SK-N-SH treated with all-trans-retinoic acid at 6 μM for 48 hours (cell line): ENCODE results near the gene SLC66A3.

ENCODE experiments used
- ATAC-seq: fragments of 200-7000 bp; cut with Tn5 transposase; 3 replicates; pipeline ENCODE4 v1.9.1; 2020; ENCODE audit warnings: mild to moderate bottlenecking, moderate library complexity
- BACH2 ChIP-seq: fragments of 250-450 bp; sonication (Bioruptor Pico); IDR thresholded peaks from 2 replicates; pipeline ENCODE4 v1.9.0; 2021; ENCODE audit warnings: mild to moderate bottlenecking, borderline replicate concordance
- CREB5 ChIP-seq: fragments of 250-450 bp; sonication (Bioruptor Pico); IDR thresholded peaks from 2 replicates; pipeline ENCODE4 v1.5.1; 2020; ENCODE audit warnings: low read depth, mild to moderate bottlenecking, moderate library complexity
- CSDC2 ChIP-seq: fragments of 250-450 bp; sonication (Bioruptor Pico); IDR thresholded peaks from 2 replicates; pipeline ENCODE4 v1.5.0; 2020; ENCODE audit warnings: mild to moderate bottlenecking, moderate library complexity
- ESRRG ChIP-seq: fragments of 250-450 bp; sonication (Bioruptor Pico); IDR thresholded peaks from 2 replicates; pipeline ENCODE4 v1.6.1; 2021; ENCODE audit warnings: mild to moderate bottlenecking
- ISL1 ChIP-seq: fragments of 250-450 bp; sonication (Bioruptor Pico); IDR thresholded peaks from 2 replicates; pipeline ENCODE4 v2.1.2; 2022; ENCODE audit warnings: mild to moderate bottlenecking, moderate library complexity
- OSR1 ChIP-seq: fragments of 250-450 bp; sonication (Bioruptor Pico); IDR thresholded peaks from 2 replicates; pipeline ENCODE4 v1.8.0; 2022; ENCODE audit warnings: moderate library complexity, mild to moderate bottlenecking, inconsistent platforms
- RARB ChIP-seq: fragments of 250-450 bp; sonication (Bioruptor Pico); IDR thresholded peaks from 2 replicates; pipeline ENCODE4 v1.8.0; 2021; ENCODE audit warnings: mild to moderate bottlenecking, moderate library complexity
- TCF4 ChIP-seq: fragments of 250-450 bp; sonication (Bioruptor Pico); IDR thresholded peaks from 2 replicates; pipeline ENCODE4 v1.8.0; 2021; ENCODE audit warnings: mild to moderate bottlenecking, moderate library complexity, borderline replicate concordance
- ZC3H10 ChIP-seq: fragments of 250-450 bp; sonication (Bioruptor Pico); IDR thresholded peaks from 2 replicates; pipeline ENCODE4 v1.5.1; 2021; ENCODE audit warnings: mild to moderate bottlenecking, moderate library complexity
- ZFP30 ChIP-seq: fragments of 450-650 bp; formaldehyde crosslinking; IDR thresholded peaks from 2 replicates; pipeline ENCODE4 v1.5.0; 2022; ENCODE audit warnings: mild to moderate bottlenecking, moderate library complexity
- ZNF8 ChIP-seq: fragments of 450-650 bp; formaldehyde crosslinking; IDR thresholded peaks from 2 replicates; pipeline ENCODE4 v1.5.0; 2020; ENCODE audit warnings: mild to moderate bottlenecking, moderate library complexity
- TF ChIP-seq, protein P1 (sequence below): fragments of 250-450 bp; sonication (Bioruptor Pico); IDR thresholded peaks from 2 replicates; pipeline ENCODE4 v1.8.0; 2021; ENCODE audit warnings: low read depth, mild to moderate bottlenecking, moderate library complexity, borderline replicate concordance
- TF ChIP-seq, protein P2 (sequence below): fragments of 250-450 bp; sonication (Bioruptor Pico); IDR thresholded peaks from 2 replicates; pipeline ENCODE4 v1.5.1; 2021; ENCODE audit warnings: mild to moderate bottlenecking, moderate library complexity
- TF ChIP-seq, protein P3 (sequence below): fragments of 250-450 bp; sonication (Bioruptor Pico); IDR thresholded peaks from 2 replicates; pipeline ENCODE4 v1.8.0; 2020; ENCODE audit warnings: mild to moderate bottlenecking, moderate library complexity, borderline replicate concordance

SLC66A3 gene

GRCh38 chr2:11121823-11122155, 33.5 kb upstream of the SLC66A3 start:
- ATAC-seq: no peak

DNA sequence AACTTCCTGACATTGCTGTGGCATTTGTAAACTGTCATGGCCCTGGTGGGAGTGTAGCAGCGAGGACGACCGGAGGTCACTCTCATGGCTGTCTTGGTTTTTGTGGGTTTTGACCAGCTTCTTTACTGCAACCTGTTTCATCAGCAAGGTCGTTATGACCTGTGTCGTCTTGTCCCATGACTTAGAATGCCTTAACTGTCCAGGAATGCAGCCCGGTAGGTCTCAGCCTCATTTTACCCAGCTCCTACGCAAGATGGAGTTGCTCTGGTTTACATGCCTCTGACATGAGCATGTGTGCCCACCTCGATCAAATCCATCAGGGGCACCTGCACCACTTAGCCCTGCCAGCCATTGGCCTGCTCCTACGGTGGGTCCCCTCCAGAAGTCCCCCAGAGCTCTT, 32.9 kb upstream of the SLC66A3 start:
- TF ChIP-seq ZFP30 (CRISPR knock-in tag): no peak
- TF ChIP-seq BACH2 (CRISPR knock-in tag): no peak
- TF ChIP-seq, protein P1, sequence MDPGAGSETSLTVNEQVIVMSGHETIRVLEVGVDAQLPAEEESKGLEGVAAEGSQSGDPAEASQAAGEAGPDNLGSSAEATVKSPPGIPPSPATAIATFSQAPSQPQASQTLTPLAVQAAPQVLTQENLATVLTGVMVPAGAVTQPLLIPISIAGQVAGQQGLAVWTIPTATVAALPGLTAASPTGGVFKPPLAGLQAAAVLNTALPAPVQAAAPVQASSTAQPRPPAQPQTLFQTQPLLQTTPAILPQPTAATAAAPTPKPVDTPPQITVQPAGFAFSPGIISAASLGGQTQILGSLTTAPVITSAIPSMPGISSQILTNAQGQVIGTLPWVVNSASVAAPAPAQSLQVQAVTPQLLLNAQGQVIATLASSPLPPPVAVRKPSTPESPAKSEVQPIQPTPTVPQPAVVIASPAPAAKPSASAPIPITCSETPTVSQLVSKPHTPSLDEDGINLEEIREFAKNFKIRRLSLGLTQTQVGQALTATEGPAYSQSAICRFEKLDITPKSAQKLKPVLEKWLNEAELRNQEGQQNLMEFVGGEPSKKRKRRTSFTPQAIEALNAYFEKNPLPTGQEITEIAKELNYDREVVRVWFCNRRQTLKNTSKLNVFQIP (CRISPR knock-in tag): no peak
- TF ChIP-seq, protein P2, sequence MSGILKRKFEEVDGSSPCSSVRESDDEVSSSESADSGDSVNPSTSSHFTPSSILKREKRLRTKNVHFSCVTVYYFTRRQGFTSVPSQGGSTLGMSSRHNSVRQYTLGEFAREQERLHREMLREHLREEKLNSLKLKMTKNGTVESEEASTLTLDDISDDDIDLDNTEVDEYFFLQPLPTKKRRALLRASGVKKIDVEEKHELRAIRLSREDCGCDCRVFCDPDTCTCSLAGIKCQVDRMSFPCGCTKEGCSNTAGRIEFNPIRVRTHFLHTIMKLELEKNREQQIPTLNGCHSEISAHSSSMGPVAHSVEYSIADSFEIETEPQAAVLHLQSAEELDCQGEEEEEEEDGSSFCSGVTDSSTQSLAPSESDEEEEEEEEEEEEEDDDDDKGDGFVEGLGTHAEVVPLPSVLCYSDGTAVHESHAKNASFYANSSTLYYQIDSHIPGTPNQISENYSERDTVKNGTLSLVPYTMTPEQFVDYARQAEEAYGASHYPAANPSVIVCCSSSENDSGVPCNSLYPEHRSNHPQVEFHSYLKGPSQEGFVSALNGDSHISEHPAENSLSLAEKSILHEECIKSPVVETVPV (CRISPR knock-in tag): no peak
- TF ChIP-seq CREB5 (CRISPR knock-in tag): no peak
- ATAC-seq: no peak

More at GRCh38 chr2:11121823-11122155, 33.5 kb upstream of the SLC66A3 start:
- TF ChIP-seq OSR1: no peak
- TF ChIP-seq ZFP30 (CRISPR knock-in tag): no peak
- TF ChIP-seq ZNF8 (CRISPR knock-in tag): no peak
- TF ChIP-seq, protein P2 (CRISPR knock-in tag): no peak
- no peak for TF ChIP-seq ZC3H10 (CRISPR knock-in tag)
- no peak for TF ChIP-seq BACH2 (CRISPR knock-in tag)
- TF ChIP-seq, protein P1 (CRISPR knock-in tag): no peak
- TF ChIP-seq ISL1 (CRISPR knock-in tag): no peak
- no peak for TF ChIP-seq CSDC2 (CRISPR knock-in tag)
- TF ChIP-seq, protein P3, sequence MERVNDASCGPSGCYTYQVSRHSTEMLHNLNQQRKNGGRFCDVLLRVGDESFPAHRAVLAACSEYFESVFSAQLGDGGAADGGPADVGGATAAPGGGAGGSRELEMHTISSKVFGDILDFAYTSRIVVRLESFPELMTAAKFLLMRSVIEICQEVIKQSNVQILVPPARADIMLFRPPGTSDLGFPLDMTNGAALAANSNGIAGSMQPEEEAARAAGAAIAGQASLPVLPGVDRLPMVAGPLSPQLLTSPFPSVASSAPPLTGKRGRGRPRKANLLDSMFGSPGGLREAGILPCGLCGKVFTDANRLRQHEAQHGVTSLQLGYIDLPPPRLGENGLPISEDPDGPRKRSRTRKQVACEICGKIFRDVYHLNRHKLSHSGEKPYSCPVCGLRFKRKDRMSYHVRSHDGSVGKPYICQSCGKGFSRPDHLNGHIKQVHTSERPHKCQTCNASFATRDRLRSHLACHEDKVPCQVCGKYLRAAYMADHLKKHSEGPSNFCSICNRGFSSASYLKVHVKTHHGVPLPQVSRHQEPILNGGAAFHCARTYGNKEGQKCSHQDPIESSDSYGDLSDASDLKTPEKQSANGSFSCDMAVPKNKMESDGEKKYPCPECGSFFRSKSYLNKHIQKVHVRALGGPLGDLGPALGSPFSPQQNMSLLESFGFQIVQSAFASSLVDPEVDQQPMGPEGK: no peak

DNA sequence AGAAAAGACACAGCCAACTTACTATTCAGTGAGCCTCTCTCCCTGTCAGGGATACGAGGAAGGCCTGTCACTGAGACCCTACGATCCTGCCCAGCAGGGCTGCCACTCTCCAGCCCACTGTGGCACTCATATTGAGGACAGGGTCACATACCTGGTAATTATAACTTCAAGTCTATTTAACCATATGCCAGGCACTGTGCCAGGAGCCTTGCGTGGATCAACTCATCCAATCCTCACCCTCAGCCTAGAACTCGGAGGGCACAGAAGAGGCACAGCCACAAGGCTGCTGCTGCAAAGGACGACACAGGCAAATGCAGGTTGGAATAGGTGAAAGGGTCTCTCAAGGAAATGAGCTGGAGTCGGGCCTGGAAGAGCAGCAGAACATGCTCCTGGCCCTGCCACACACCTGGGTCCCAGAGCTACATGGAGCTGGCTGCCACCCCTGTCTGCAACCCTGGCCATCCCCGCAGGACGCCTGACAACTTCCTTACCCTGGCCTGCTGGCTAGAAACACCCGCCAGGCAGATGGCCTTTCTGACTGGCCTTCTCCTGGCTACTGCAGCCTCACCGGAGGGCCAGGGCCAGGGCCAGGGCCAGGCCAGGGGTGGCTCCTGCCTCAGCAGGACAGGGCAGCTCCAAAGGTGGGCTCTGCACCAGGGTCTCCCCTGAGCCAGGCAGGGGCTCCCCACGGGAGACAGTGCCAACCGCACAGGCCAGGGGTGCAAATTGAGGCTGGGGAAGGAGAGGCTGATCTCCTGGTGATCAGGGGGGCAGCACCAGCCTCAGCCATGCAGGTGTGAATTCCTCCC, 32.1 kb upstream of the SLC66A3 start:
- ATAC-seq: no peak
- TF ChIP-seq ZNF8 (CRISPR knock-in tag): no peak
- TF ChIP-seq ZFP30 (CRISPR knock-in tag): no peak
- no peak for TF ChIP-seq BACH2 (CRISPR knock-in tag)
- TF ChIP-seq CREB5 (CRISPR knock-in tag): no peak
- TF ChIP-seq ESRRG (CRISPR knock-in tag): no peak
- no peak for TF ChIP-seq TCF4 (CRISPR knock-in tag)
- TF ChIP-seq OSR1: no peak
- no peak for TF ChIP-seq RARB (CRISPR knock-in tag)
